Smooth muscle cell (in vitro differentiated cells): ENCODE results near the gene AMN. TPM values are rescaled to one million over a fixed set of nuclear protein-coding genes. Genes with fewer than 3 reads are reported as not detected.
"Not testable (repeated sequence)": the region's sequence is repeated elsewhere in the genome, so short reads cannot be mapped to it uniquely, and the experiment has no call there.

Experiments
- DNase-seq: peaks from one replicate; lab custom pipeline; 2025; ENCODE audit not compliant: unreplicated experiment; lab: John Stamatoyannopoulos, UW
- H2AFZ ChIP-seq: fragments of 200-600 bp; sonication (generic); 2 replicates; pipeline ENCODE4 v1.6.0; 2016; ENCODE audit warnings: antibody characterized with exemption, low read depth, mild to moderate bottlenecking
- H3F3A ChIP-seq: fragments of 200-600 bp; sonication (generic); 2 replicates; pipeline ENCODE4 v1.6.0; 2017; ENCODE audit warnings: antibody characterized with exemption, low read depth
- H3K27ac ChIP-seq: fragments of 200-600 bp; sonication (generic); 2 replicates; pipeline ENCODE4 v1.5.1; 2016; ENCODE audit warnings: low read depth, mild to moderate bottlenecking
- H3K27me3 ChIP-seq: fragments of 200-600 bp; sonication (generic); 2 replicates; pipeline ENCODE4 v1.6.1; 2016; ENCODE audit warnings: low read depth, mild to moderate bottlenecking
- H3K36me3 ChIP-seq: fragments of 200-600 bp; sonication (generic); 2 replicates; pipeline ENCODE4 v1.5.1; 2016; ENCODE audit warnings: low read depth
- H3K4me1 ChIP-seq: fragments of 200-600 bp; sonication (generic); 2 replicates; pipeline ENCODE4 v1.5.1; 2016; ENCODE audit warnings: low read depth
- H3K4me2 ChIP-seq: fragments of 200-600 bp; sonication (generic); 2 replicates; pipeline ENCODE4 v1.6.0; 2016; ENCODE audit warnings: mild to moderate bottlenecking
- H3K4me3 ChIP-seq: fragments of 200-600 bp; sonication (generic); 2 replicates; pipeline ENCODE4 v1.5.1; 2016; ENCODE audit warnings: mild to moderate bottlenecking
- H3K79me2 ChIP-seq: fragments of 200-600 bp; sonication (generic); 2 replicates; pipeline ENCODE4 v1.6.0; 2016; ENCODE audit warnings: low read depth, mild to moderate bottlenecking
- H3K9ac ChIP-seq: fragments of 200-600 bp; sonication (generic); 2 replicates; pipeline ENCODE4 v1.6.0; 2016; ENCODE audit warnings: low read depth
- H3K9me3 ChIP-seq: fragments of 200-600 bp; sonication (generic); replicated peaks from 2 replicates; pipeline ENCODE4 v1.5.1; 2016; ENCODE audit warnings: low read depth
- H4K20me1 ChIP-seq: fragments of 200-600 bp; sonication (generic); 2 replicates; pipeline ENCODE4 v1.6.0; 2016; ENCODE audit warnings: low read depth
- CTCF ChIP-seq: fragments of 200-600 bp; sonication (generic); IDR thresholded peaks from 2 replicates; pipeline ENCODE4 v1.5.1; 2017; ENCODE audit warnings: borderline replicate concordance, mild to moderate bottlenecking, antibody characterized with exemption; ENCODE audit not compliant: insufficient read depth, poor library complexity, severe bottlenecking
- WGBS: methylation state at CpG from one replicate; pipeline ENCODE4 v1.1.7; 2016; ENCODE audit warnings: low lambda C conversion rate; 5-methylcytosine and 5-hydroxymethylcytosine counted together
- polyA plus RNA-seq: library from polyadenylated mRNA; unstranded; fragments of >200 nt; fragmentation: Nextera tagmentation; extraction: Ambion mirVana; gene quantifications from 2 replicates; pipeline ENCODE4 v1.2.1, GENCODE V29; 2016
- total RNA-seq: library from RNA; depleted of rRNA; stranded (reverse); fragments of >200 nt; gene quantifications from 2 replicates; pipeline ENCODE4 v1.2.3, GENCODE V29; 2014

Gene AMN
- total and polyA plus RNA-seq, 2 experiments from 2014 or later = 0.31 to 0.65 TPM

GRCh38 chr14:102875652-102876051, 46.8 kb upstream of the AMN start:
- no peak for TF ChIP-seq CTCF

DNA sequence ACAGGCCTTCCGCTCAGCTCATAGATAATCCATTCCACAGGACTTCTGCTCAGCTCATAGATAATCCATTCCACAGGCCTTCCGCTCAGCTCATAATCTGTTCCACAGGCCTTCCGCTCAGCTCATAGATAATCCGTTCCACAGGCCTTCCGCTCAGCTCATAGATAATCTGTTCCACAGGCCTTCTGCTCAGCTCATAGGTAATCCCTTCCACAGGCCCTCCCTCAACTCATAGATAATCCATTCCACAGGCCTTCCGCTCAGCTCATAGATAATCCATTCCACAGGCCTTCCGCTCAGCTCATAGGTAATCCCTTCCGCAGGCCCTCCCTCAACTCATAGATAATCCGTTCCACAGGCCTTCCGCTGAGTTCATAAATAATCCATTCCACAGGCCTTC, 45.0 kb upstream of the AMN start:
- H3K4me2 ChIP-seq, H3K27ac ChIP-seq, H4K20me1 ChIP-seq, H3K9ac ChIP-seq, H3K4me3 ChIP-seq, DNase-seq, H3K9me3 ChIP-seq, H3F3A ChIP-seq, H3K27me3 ChIP-seq, H3K79me2 ChIP-seq, H2AFZ ChIP-seq, H3K4me1 ChIP-seq: not testable (repeated sequence)
- 96% methylated on average over 10 of the region's 10 CpGs for WGBS
- peaks cover 13% of the 10 kb centered on the region for H3K36me3 ChIP-seq

More at GRCh38 chr14:102875652-102876051, 46.8 kb upstream of the AMN start:
- WGBS = 95% methylated on average over 2 of the region's 2 CpGs
- no peak overlapping the region for H2AFZ ChIP-seq
- no peak overlapping the region for H3K27ac ChIP-seq
- H3K4me3 ChIP-seq = no peak overlapping the region
- H3K79me2 ChIP-seq = no peaks in the 10 kb centered on the region
- H3K9me3 ChIP-seq = no peaks in the 10 kb centered on the region
- peaks cover 15% of the 10 kb centered on the region for H4K20me1 ChIP-seq
- H3K4me1 ChIP-seq = no peaks in the 10 kb centered on the region
- H3K27me3 ChIP-seq = no peaks in the 10 kb centered on the region
- H3F3A ChIP-seq = no peaks in the 10 kb centered on the region
- no peak for DNase-seq
- peaks cover 19% of the 10 kb centered on the region for H3K36me3 ChIP-seq
- no peak overlapping the region for H3K9ac ChIP-seq
- H3K4me2 ChIP-seq = no peak overlapping the region

DNA sequence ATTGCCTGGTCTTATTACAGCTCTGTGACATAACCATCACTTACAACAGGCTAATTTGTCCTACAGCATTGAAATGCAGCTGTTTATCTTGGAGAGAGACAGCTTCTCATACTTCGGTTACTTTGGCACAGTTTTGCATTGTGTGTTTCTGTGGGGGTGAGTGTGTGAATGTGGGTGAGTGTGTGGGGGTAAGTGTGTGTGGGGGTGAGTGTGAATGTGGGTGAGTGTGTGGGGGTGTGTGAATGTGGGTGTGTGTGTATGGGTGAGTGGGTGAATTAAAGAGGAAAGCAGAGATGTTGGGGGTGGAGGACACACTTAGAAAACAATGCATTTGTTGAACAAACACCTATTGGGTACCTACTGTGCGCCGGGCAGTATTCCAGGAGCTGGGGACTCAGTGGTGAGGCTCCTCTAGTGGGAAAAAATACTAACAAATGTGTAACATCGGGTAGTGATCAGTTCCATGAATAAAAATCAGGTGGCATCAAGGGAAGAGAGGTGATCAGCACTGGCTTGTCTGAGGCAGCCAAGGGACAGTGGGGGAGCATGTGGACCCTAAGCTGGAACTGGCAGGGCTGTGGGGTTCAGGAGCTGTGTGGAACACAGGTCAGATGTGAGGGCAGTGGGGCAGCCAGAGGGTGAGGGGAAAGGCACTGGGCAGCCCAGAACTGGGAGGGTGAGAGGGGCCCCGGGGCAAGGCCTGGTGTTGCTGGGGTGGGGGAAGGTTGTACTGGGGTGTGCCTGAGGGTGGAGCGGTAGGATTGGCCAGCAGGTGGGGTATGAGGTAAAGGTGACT, 44.1 kb upstream of the AMN start:
- peaks cover 13% of the 10 kb centered on the region for H3K36me3 ChIP-seq
- no peak overlapping the region for H3K27ac ChIP-seq
- DNase-seq = no peak
- no peaks in the 10 kb centered on the region for H3K9me3 ChIP-seq
- H3K79me2 ChIP-seq = no peaks in the 10 kb centered on the region
- no peak overlapping the region for H2AFZ ChIP-seq
- H4K20me1 ChIP-seq = peaks cover 5% of the 10 kb centered on the region
- H3K4me2 ChIP-seq = no peak overlapping the region
- no peak overlapping the region for H3K4me3 ChIP-seq
- H3K4me1 ChIP-seq = no peaks in the 10 kb centered on the region
- over 99% methylated on average over 5 of the region's 6 CpGs for WGBS
- TF ChIP-seq CTCF = no peak
- no peaks in the 10 kb centered on the region for H3K27me3 ChIP-seq
- no peak overlapping the region for H3K9ac ChIP-seq
- no peaks in the 10 kb centered on the region for H3F3A ChIP-seq

- Histone ChIP-seq H3K4me1 (no peaks in the 10 kb centered on the region), H3K4me3 (no peak overlapping the region), H2AFZ (no peak overlapping the region), H3F3A (no peaks in the 10 kb centered on the region), H3K27me3 (no peaks in the 10 kb centered on the region), H3K9ac (no peak overlapping the region), H3K27ac (no peak overlapping the region), H3K9me3 (no peaks in the 10 kb centered on the region), H3K79me2 (no peaks in the 10 kb centered on the region), H3K4me2 (no peak overlapping the region), H4K20me1 (peaks cover 5% of the 10 kb centered on the region), H3K36me3 (peaks cover 13% of the 10 kb centered on the region)
- no peak for TF ChIP-seq CTCF
- WGBS = 99% methylated on average over 6 of the region's 6 CpGs
- DNase-seq = no peak
Observed at GRCh38 chr14:102878970-102879460, 43.4 kb upstream of the AMN start.
